A673 (cell line): ENCODE measurements around the gene MEGF6. TPM values are rescaled to one million over a fixed set of nuclear protein-coding genes. Genes with fewer than 3 reads are reported as not detected.

Experiments used
- BruUV-seq: library from RNA; stranded (reverse); fragments of 400-500 nt; replicated peaks from 2 replicates; lab custom pipeline; 2021; lab: Mats Ljungman, UMichigan
- CTCF ChIA-PET: fragments of 300-600 bp; sonication (Branson Sonifier 250); formaldehyde crosslinking; loops from one replicate; lab custom pipeline; 2022; ENCODE audit warnings: antibody characterized with exemption; lab: Charles Lee
- POLR2A ChIA-PET: fragments of 300-600 bp; sonication (Branson Sonifier 250); formaldehyde crosslinking; loops from one replicate; lab custom pipeline; 2022; ENCODE audit warnings: antibody characterized with exemption; ENCODE audit not compliant: low non-redundant PET; lab: Charles Lee
- DNase-seq: peaks from one replicate; pipeline ENCODE4 v3.0.0-alpha.2; 2015; ENCODE audit warnings: low spot score
- H3K27ac ChIP-seq: fragments of 200-600 bp; sonication (generic); 2 replicates; pipeline ENCODE4 v1.5.1; 2016; ENCODE audit warnings: mixed run types, low read depth, mild to moderate bottlenecking, mixed read lengths, antibody characterized with exemption, low read length; ENCODE audit not compliant: poor library complexity, severe bottlenecking
- H3K27me3 ChIP-seq: fragments of 200-600 bp; sonication (generic); replicated peaks from 2 replicates; pipeline ENCODE4 v1.6.1; 2017; ENCODE audit warnings: mixed run types, low read depth, mild to moderate bottlenecking, mixed read lengths, antibody characterized with exemption, low read length; ENCODE audit not compliant: insufficient read depth, poor library complexity
- H3K36me3 ChIP-seq: fragments of 200-600 bp; sonication (generic); 2 replicates; pipeline ENCODE4 v1.6.1; 2016; ENCODE audit warnings: mixed run types, mild to moderate bottlenecking, mixed read lengths, antibody characterized with exemption, low read length; ENCODE audit not compliant: insufficient read depth, poor library complexity, severe bottlenecking
- H3K4me1 ChIP-seq: fragments of 200-600 bp; sonication (generic); 2 replicates; pipeline ENCODE4 v1.6.1; 2017; ENCODE audit warnings: mixed run types, mild to moderate bottlenecking, mixed read lengths, antibody characterized with exemption, low read length; ENCODE audit not compliant: insufficient read depth, poor library complexity, severe bottlenecking
- H3K4me3 ChIP-seq: fragments of 200-600 bp; sonication (generic); 2 replicates; pipeline ENCODE4 v1.5.1; 2016; ENCODE audit warnings: low read depth, mixed run types, mild to moderate bottlenecking, mixed read lengths, low read length; ENCODE audit not compliant: poor library complexity, severe bottlenecking
- H3K9me3 ChIP-seq: fragments of 200-600 bp; sonication (generic); 2 replicates; pipeline ENCODE4 v1.6.1; 2016; ENCODE audit warnings: mixed run types, low read depth, mild to moderate bottlenecking, mixed read lengths, antibody characterized with exemption, low read length; ENCODE audit not compliant: poor library complexity, severe bottlenecking
- EZH2 ChIP-seq: fragments of 200-600 bp; sonication (generic); IDR thresholded peaks from 2 replicates; pipeline ENCODE4 v1.6.1; 2017; ENCODE audit warnings: borderline replicate concordance, low read depth, mild to moderate bottlenecking, mixed read lengths, antibody characterized with exemption, low read length; ENCODE audit not compliant: poor library complexity, severe bottlenecking
- intact Hi-C: fragments of 100-400 bp; cut with micrococcal nuclease; formaldehyde crosslinking; loops from one replicate; pipeline ENCODE4 v1.10.0; 2022; ENCODE audit not compliant: unreplicated experiment
- total RNA-seq: library from RNA; stranded (reverse); gene quantifications from 2 replicates; pipeline ENCODE4 v1.2.3, GENCODE V29; 2021
- TF ChIP-seq, protein P1 (sequence below): fragments of 300-800, 200-600 bp; sonication (generic); conservative IDR thresholded peaks from 2 replicates; pipeline ENCODE4 v1.5.1; 2017; ENCODE audit warnings: low read depth, mild to moderate bottlenecking, antibody characterized with exemption, low read length, moderate library complexity, mixed read lengths

The MEGF6 gene
- total RNA-seq, 1 experiment from 2014 or later, result 2.8 TPM

GRCh38 chr1:3472088-3472850 is 139.0 kb downstream of the MEGF6 start:
- peak overlapping the region; percentile 22 for H3K4me3 ChIP-seq
- H3K4me1 ChIP-seq, result peaks cover 37% of the 10 kb centered on the region
- no peaks in the 10 kb centered on the region for H3K36me3 ChIP-seq
- H3K27me3 ChIP-seq, result no peaks in the 10 kb centered on the region
- H3K9me3 ChIP-seq, result no peaks in the 10 kb centered on the region
- CTCF ChIA-PET, result interaction anchor here (1.6 to 3.2 kb wide), 2 partner anchors 19 to 147 kb away, joined by 5 to 27 read pairs; no protein-coding TSS in a partner anchor
- H3K27ac ChIP-seq, result peak overlapping the region; percentile 80
- POLR2A ChIA-PET, result no interaction called here
- no TSS peak for BruUV-seq
- no peak for TF ChIP-seq EZH2
- TF ChIP-seq, protein P1, sequence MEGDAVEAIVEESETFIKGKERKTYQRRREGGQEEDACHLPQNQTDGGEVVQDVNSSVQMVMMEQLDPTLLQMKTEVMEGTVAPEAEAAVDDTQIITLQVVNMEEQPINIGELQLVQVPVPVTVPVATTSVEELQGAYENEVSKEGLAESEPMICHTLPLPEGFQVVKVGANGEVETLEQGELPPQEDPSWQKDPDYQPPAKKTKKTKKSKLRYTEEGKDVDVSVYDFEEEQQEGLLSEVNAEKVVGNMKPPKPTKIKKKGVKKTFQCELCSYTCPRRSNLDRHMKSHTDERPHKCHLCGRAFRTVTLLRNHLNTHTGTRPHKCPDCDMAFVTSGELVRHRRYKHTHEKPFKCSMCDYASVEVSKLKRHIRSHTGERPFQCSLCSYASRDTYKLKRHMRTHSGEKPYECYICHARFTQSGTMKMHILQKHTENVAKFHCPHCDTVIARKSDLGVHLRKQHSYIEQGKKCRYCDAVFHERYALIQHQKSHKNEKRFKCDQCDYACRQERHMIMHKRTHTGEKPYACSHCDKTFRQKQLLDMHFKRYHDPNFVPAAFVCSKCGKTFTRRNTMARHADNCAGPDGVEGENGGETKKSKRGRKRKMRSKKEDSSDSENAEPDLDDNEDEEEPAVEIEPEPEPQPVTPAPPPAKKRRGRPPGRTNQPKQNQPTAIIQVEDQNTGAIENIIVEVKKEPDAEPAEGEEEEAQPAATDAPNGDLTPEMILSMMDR, result no peak; the same call in 1 of the 2 replicates
- no peak for DNase-seq
- intact Hi-C loops, result no loop called here

DNA sequence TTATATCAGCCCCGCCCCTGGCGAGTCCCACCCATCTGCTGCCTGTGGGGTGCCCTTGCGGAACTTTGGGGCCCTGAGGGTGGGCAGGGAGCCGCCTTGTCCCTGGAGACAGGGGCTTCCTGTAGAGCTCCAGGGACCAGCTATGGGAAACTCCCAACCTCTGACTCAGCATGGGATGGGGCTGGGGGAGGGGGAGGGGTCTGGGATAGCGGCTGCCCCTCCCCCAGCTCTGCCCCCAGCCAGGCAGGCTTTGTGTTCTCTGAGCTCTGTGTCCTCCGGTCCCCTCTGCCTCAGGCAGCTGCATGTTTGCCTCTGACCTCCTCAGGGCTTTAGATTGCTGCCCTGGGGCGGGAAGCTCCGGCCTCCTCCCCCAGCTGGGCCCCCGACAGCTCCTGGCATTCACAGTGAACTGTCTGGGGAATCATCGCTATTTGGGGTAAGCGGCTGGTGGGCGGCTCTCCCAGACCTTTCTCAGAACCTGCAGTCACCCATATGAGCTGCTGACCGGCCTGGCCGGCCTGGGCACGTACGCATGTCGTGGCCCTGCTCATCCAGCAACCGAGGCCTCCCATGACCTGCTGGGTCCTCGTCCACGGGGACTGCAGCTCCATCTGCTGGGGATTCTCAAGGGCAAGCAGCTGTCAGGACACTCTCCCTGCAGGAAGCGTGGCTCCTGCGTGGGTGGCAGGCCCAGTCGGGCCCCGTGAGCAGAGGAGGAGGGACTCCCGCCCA is 139.8 kb downstream of the MEGF6 start:
- Histone ChIP-seq H3K27ac (peak overlapping the region; percentile 80), H3K9me3 (no peaks in the 10 kb centered on the region), H3K4me1 (peaks cover 37% of the 10 kb centered on the region), H3K27me3 (no peaks in the 10 kb centered on the region), H3K4me3 (peak overlapping the region; percentile 22), H3K36me3 (no peaks in the 10 kb centered on the region)
- POLR2A ChIA-PET, result no interaction called here
- DNase-seq, result peak; percentile 78
- intact Hi-C loops, result no loop called here
- CTCF ChIA-PET, result interaction anchor here (0.7 to 3.2 kb wide), 3 partner anchors 18 to 147 kb away, joined by 5 to 27 read pairs (median 5); no protein-coding TSS in a partner anchor
- no TSS peak for BruUV-seq
- TF ChIP-seq EZH2, result no peak
- TF ChIP-seq, protein P1, result peak; percentile 62

DNA sequence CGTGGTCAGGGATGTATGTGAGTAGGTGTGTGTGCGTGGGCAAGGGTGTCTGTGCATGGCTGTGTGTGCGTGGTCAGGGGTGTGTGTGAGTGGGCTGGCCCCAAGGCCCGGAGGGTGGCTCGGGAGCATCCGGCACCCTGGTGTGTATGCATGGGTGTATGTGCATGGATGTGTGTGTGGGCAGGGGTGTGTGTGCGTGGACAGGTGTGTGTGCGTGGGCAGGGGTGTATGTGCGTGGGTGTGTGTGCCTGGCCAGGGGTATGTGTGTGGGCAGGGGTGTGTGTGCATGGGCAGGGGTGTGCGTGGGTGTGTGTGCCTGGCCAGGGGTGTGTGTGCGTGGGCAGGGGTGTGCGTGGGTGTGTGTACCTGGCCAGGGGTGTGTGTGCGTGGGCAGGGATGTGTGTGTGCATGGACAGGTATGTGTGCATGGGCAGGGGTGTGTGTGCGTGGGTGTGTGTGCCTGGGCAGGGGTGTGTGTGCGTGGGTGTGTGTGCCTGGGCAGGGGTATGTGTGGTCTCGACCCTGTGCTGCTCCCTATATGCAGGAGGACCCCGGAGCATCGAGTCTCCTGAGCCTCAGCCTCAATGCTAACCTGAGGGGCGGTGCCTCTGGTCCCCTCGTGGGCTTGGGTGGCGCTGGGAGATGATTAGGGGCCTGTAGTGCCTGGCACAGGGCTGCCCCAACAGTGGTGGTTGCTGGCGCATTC is 140.5 kb downstream of the MEGF6 start:
- H3K27me3 ChIP-seq, result no peaks in the 10 kb centered on the region
- H3K4me3 ChIP-seq, result no peak overlapping the region
- intact Hi-C loops, result no loop called here
- H3K9me3 ChIP-seq, result no peaks in the 10 kb centered on the region
- ChIA-PET POLR2A (no interaction called here), CTCF (interaction anchor here (0.7 to 3.2 kb wide), 3 partner anchors 18 to 148 kb away, joined by 5 to 27 read pairs (median 5); no protein-coding TSS in a partner anchor)
- no TSS peak for BruUV-seq
- H3K36me3 ChIP-seq, result no peaks in the 10 kb centered on the region
- H3K4me1 ChIP-seq, result peaks cover 37% of the 10 kb centered on the region
- DNase-seq, result no peak
- TF ChIP-seq, protein P1, result no peak
- no peak for TF ChIP-seq EZH2
- H3K27ac ChIP-seq, result peak overlapping the region; percentile 80
